ENCODE data around the gene CHMP2A.

The CHMP2A gene

GRCh38 chr19:58558066-58558622 is 3.2 kb upstream of the CHMP2A start, which contains the start of gene UBE2M (continued):
- TF ChIP-seq FEZF1 (tag by site-specific recombination; IDR thresholded peaks at IDR 0.05) (0 out of 2 replicates have a peak, but pooled peaks have one; percentile 20), ZNF792 (tag by site-specific recombination; IDR thresholded peaks at IDR 0.05) (no peak), ZNF561 (tag by site-specific recombination; IDR thresholded peaks at IDR 0.05; ENCODE audit: borderline replicate concordance) (no peak), ZNF112 (tag by site-specific recombination; IDR thresholded peaks at IDR 0.05) (no peak), ZNF214 (tag by site-specific recombination; IDR thresholded peaks at IDR 0.05; ENCODE audit: borderline replicate concordance) (no peak), AEBP2 (tag by site-specific recombination; IDR thresholded peaks at IDR 0.05; ENCODE audit: borderline replicate concordance) (no peak), PBX3 (CRISPR knock-in tag; IDR thresholded peaks at IDR 0.05) (no peak), ZNF155 (tag by site-specific recombination; IDR thresholded peaks at IDR 0.05) (no peak), ZNF830 (tag by site-specific recombination; IDR thresholded peaks at IDR 0.05; ENCODE audit: low read depth) (no peak), ZNF664 (tag by site-specific recombination; IDR thresholded peaks at IDR 0.05) (no peak), ZFP69B (tag by site-specific recombination; IDR thresholded peaks at IDR 0.05) (0 out of 2 replicates have a peak, but pooled peaks have one; percentile 16), ZNF510 (tag by site-specific recombination; IDR thresholded peaks at IDR 0.05; ENCODE audit: insufficient replicate concordance) (no peak), ZNF24 (tag by site-specific recombination; IDR thresholded peaks at IDR 0.05) (no peak), SP2 (tag by site-specific recombination; IDR thresholded peaks at IDR 0.05) (no peak), BCL11B (tag by site-specific recombination; IDR thresholded peaks at IDR 0.05; ENCODE audit: low read depth) (peak; percentile 100), MYNN (tag by site-specific recombination; IDR thresholded peaks at IDR 0.05; ENCODE audit: borderline replicate concordance) (no peak), ZNF776 (tag by site-specific recombination; IDR thresholded peaks at IDR 0.05; ENCODE audit: borderline replicate concordance) (no peak), ZNF629 (tag by site-specific recombination; IDR thresholded peaks at IDR 0.05) (no peak), ZNF670 (tag by site-specific recombination; IDR thresholded peaks at IDR 0.05; ENCODE audit: low read depth) (no peak), ZBTB11 (tag by site-specific recombination; conservative IDR thresholded peaks at IDR 0.05; ENCODE audit: low read depth) (no peak), PRDM4 (tag by site-specific recombination; IDR thresholded peaks at IDR 0.05) (0 out of 2 replicates have a peak, but pooled peaks have one; percentile 24), ZNF157 (tag by site-specific recombination; IDR thresholded peaks at IDR 0.05) (no peak), ZNF843 (tag by site-specific recombination; IDR thresholded peaks at IDR 0.05) (no peak; the same call in 1 of the 2 replicates), ZNF777 (tag by site-specific recombination; IDR thresholded peaks at IDR 0.05; ENCODE audit: borderline replicate concordance) (no peak), ZBTB1 (tag by site-specific recombination; IDR thresholded peaks at IDR 0.05) (no peak), ZNF280C (tag by site-specific recombination; IDR thresholded peaks at IDR 0.05) (no peak), MZF1 (tag by site-specific recombination; IDR thresholded peaks at IDR 0.05; ENCODE audit: borderline replicate concordance) (no peak), ZNF692 (tag by site-specific recombination; IDR thresholded peaks at IDR 0.05) (peak; percentile 17; the same call in 1 of the 2 replicates)
